Measurements from ENCODE around the gene KCNJ9.
"Not testable (repeated sequence)": the region's sequence is repeated elsewhere in the genome, so short reads cannot be mapped to it uniquely, and the experiment has no call there.

Gene KCNJ9

GRCh38 chr1:160081261-160081936 lies at the start of gene KCNJ9:
Gene KCNJ9 (plus strand): TSS chr1:160081538. CDS start chr1:160084031, 2,493 bp downstream.
- FAIRE-seq: no peak
- no peak for DNase-seq (ENCODE audit: insufficient read length, low spot score)

- DNase-seq (ENCODE audit: insufficient read length, low spot score): peak; percentile 9
- FAIRE-seq: no peak
These were observed 49.0 kb upstream of the KCNJ9 start for GRCh38 chr1:160032165-160032820.

GRCh38 chr1:160040476-160040875 lies 40.9 kb upstream of the KCNJ9 start:
- FAIRE-seq (no peak), DNase-seq (ENCODE audit: insufficient read length, low spot score) (no peak)

GRCh38 chr1:160043543-160043942 lies 37.8 kb upstream of the KCNJ9 start:
- FAIRE-seq (no peak), DNase-seq (ENCODE audit: insufficient read length, low spot score) (no peak)

- FAIRE-seq (no peak), DNase-seq (ENCODE audit: insufficient read length, low spot score) (no peak)
These were observed 35.7 kb upstream of the KCNJ9 start for GRCh38 chr1:160045653-160046052.

- FAIRE-seq: peak; percentile 39
- peak; percentile 51 for DNase-seq (ENCODE audit: insufficient read length, low spot score)
These were observed 34.7 kb upstream of the KCNJ9 start for GRCh38 chr1:160046494-160047110.

- no peak for DNase-seq (ENCODE audit: insufficient read length, low spot score)
- peak; percentile 23 for FAIRE-seq
These were observed 34.0 kb upstream of the KCNJ9 start for GRCh38 chr1:160047111-160047991.

- no peak for DNase-seq (ENCODE audit: insufficient read length, low spot score)
These were observed 33.0 kb upstream of the KCNJ9 start for GRCh38 chr1:160048335-160048734.

GRCh38 chr1:160049101-160049500 lies 32.2 kb upstream of the KCNJ9 start:
- FAIRE-seq (no peak), DNase-seq (ENCODE audit: insufficient read length, low spot score) (no peak)

More at GRCh38 chr1:160048335-160048734, 33.0 kb upstream of the KCNJ9 start:
- no peak for FAIRE-seq

- not testable (repeated sequence) for FAIRE-seq; DNase-seq (ENCODE audit: insufficient read length, low spot score)
These were observed 31.2 kb upstream of the KCNJ9 start for GRCh38 chr1:160050182-160050581.

GRCh38 chr1:160050619-160051018 lies 30.7 kb upstream of the KCNJ9 start:
- FAIRE-seq: no peak
- DNase-seq (ENCODE audit: insufficient read length, low spot score): no peak

- DNase-seq (ENCODE audit: insufficient read length, low spot score) (no peak), FAIRE-seq (no peak)
These were observed 28.4 kb upstream of the KCNJ9 start for GRCh38 chr1:160052936-160053335.

GRCh38 chr1:160053548-160054365 lies 27.6 kb upstream of the KCNJ9 start:
- DNase-seq (ENCODE audit: insufficient read length, low spot score): no peak
- FAIRE-seq: no peak

- DNase-seq (ENCODE audit: insufficient read length, low spot score) (no peak), FAIRE-seq (no peak)
These were observed 24.6 kb upstream of the KCNJ9 start for GRCh38 chr1:160056648-160057169.

GRCh38 chr1:160058087-160058486 lies 23.3 kb upstream of the KCNJ9 start:
- no peak for FAIRE-seq

GRCh38 chr1:160061369-160062229 lies 19.7 kb upstream of the KCNJ9 start:
- no peak for DNase-seq (ENCODE audit: insufficient read length, low spot score)
- FAIRE-seq: no peak

More at GRCh38 chr1:160058087-160058486, 23.3 kb upstream of the KCNJ9 start:
- DNase-seq (ENCODE audit: insufficient read length, low spot score): no peak

GRCh38 chr1:160062230-160062532 lies 19.2 kb upstream of the KCNJ9 start:
- DNase-seq (ENCODE audit: insufficient read length, low spot score): no peak
- no peak for FAIRE-seq

GRCh38 chr1:160063176-160063575 lies 18.2 kb upstream of the KCNJ9 start:
- DNase-seq (ENCODE audit: insufficient read length, low spot score) (no peak), FAIRE-seq (no peak)

GRCh38 chr1:160064164-160064563 lies 17.2 kb upstream of the KCNJ9 start:
- no peak for DNase-seq (ENCODE audit: insufficient read length, low spot score)
- no peak for FAIRE-seq

Data from GM19239 (cell line).